H1 (cell line): ENCODE results near the gene LRIG2. TPM values are rescaled to one million over a fixed set of nuclear protein-coding genes. Genes with fewer than 3 reads are reported as not detected.

Experiments
- ATF3 ChIP-seq: IDR thresholded peaks from 2 replicates; pipeline ENCODE4 v1.6.1; 2011; ENCODE audit warnings: low read depth, mild to moderate bottlenecking, low read length; ENCODE audit not compliant: insufficient read depth
- BRCA1 ChIP-seq: IDR thresholded peaks from 2 replicates; pipeline ENCODE4 v1.6.1; 2012; ENCODE audit warnings: low read depth, low read length, improper control_type of control experiment
- CBX5 ChIP-seq: fragments of 300-800, 300-1000 bp; sonication (generic); IDR thresholded peaks from 2 replicates; pipeline ENCODE4 v1.7.1; 2016; ENCODE audit warnings: antibody characterized with exemption, low read length, low read depth
- CEBPB ChIP-seq: IDR thresholded peaks from 2 replicates; pipeline ENCODE4 v1.6.1; 2012; ENCODE audit warnings: low read depth, low read length
- CHD1 ChIP-seq: IDR thresholded peaks from 2 replicates; pipeline ENCODE4 v1.6.1; 2012; ENCODE audit warnings: low read depth, low read length, improper control_type of control experiment
- CTBP2 ChIP-seq: IDR thresholded peaks from 2 replicates; pipeline ENCODE4 v1.7.0; 2011; ENCODE audit warnings: borderline replicate concordance, mild to moderate bottlenecking, moderate library complexity, mixed read lengths, low read length; ENCODE audit not compliant: insufficient read depth, insufficient read length
- FOSL1 ChIP-seq: IDR thresholded peaks from 2 replicates; pipeline ENCODE4 v1.6.1; 2011; ENCODE audit warnings: mild to moderate bottlenecking, low read depth, low read length, moderate library complexity; ENCODE audit not compliant: insufficient read depth
- GABPA ChIP-seq: IDR thresholded peaks from 2 replicates; pipeline ENCODE4 v1.6.1; 2011; ENCODE audit warnings: mild to moderate bottlenecking, low read length, moderate library complexity, borderline replicate concordance; ENCODE audit not compliant: insufficient read depth
- GTF2F1 ChIP-seq: IDR thresholded peaks from 2 replicates; pipeline ENCODE4 v1.6.1; 2012; ENCODE audit warnings: low read depth, low read length, improper control_type of control experiment, borderline replicate concordance
- HDAC2 ChIP-seq, 2 experiments: fragments of 300-600 bp in 1 of 2; sonication (generic) in 1 of 2; IDR thresholded peaks; 2 replicates each; pipeline ENCODE4 v1.6.1; 2011 to 2012; ENCODE audit warnings: low read depth in 2 of 2, low read length in 2 of 2, mild to moderate bottlenecking in 2 of 2, moderate library complexity in 2 of 2, borderline replicate concordance in 1 of 2, inconsistent platforms in 1 of 2
- HDAC6 ChIP-seq: IDR thresholded peaks from one replicate; pipeline ENCODE4 v1.7.1; 2012; ENCODE audit warnings: low read depth, mild to moderate bottlenecking, inconsistent platforms, low read length, moderate library complexity
- NANOG ChIP-seq: IDR thresholded peaks from 2 replicates; pipeline ENCODE4 v1.6.1; 2011; ENCODE audit warnings: low read length, low read depth, mild to moderate bottlenecking, inconsistent platforms; ENCODE audit not compliant: insufficient read depth, poor library complexity, severe bottlenecking
- POU5F1 ChIP-seq: IDR thresholded peaks from 2 replicates; pipeline ENCODE4 v1.6.1; 2011; ENCODE audit warnings: low read depth, mild to moderate bottlenecking, low read length, moderate library complexity
- SIN3A ChIP-seq, 2 experiments: IDR thresholded peaks in 1 of 2; conservative IDR thresholded peaks in 1 of 2; 2 replicates each; pipeline ENCODE4 v1.6.1; 2011 to 2012; ENCODE audit warnings: low read length in 2 of 2, improper control_type of control experiment in 1 of 2, low read depth in 1 of 2, mild to moderate bottlenecking in 1 of 2
- TBP ChIP-seq: IDR thresholded peaks from 2 replicates; pipeline ENCODE4 v1.6.1; 2011; ENCODE audit warnings: low read depth, low read length, improper control_type of control experiment
- polyA plus RNA-seq, 7 experiments: library from polyadenylated mRNA; depleted of rRNA in 3 of 7; stranded (reverse) in 5 of 7; unstranded in 2 of 7; fragments of >200 nt in 5 of 7; fragments of 200-250 nt in 2 of 7; gene quantifications; 1 replicate in 5 of 7; 2 replicates in 1 of 7; 4 replicates in 1 of 7; pipeline versions ENCODE4 v1.2.1 to v1.2.3, GENCODE V29; 2011 to 2013; ENCODE audit warnings: missing spikeins in 2 of 7, mixed read lengths in 2 of 7
- total RNA-seq: library from RNA; stranded (reverse); fragmentation: NEBNext Ultra II Directional; extraction: Animal tissue kit (Norgen Biotek cat#: 25700); gene quantifications from 2 replicates; pipeline ENCODE4 v1.2.1, GENCODE V29; 2021

LRIG2 gene
- total and polyA plus RNA-seq, 2 of the 8 experiments (the other 6 are each of a cell fraction or from before 2014, with no cell fraction given), result 16.2 to 20.9 TPM

DNA sequence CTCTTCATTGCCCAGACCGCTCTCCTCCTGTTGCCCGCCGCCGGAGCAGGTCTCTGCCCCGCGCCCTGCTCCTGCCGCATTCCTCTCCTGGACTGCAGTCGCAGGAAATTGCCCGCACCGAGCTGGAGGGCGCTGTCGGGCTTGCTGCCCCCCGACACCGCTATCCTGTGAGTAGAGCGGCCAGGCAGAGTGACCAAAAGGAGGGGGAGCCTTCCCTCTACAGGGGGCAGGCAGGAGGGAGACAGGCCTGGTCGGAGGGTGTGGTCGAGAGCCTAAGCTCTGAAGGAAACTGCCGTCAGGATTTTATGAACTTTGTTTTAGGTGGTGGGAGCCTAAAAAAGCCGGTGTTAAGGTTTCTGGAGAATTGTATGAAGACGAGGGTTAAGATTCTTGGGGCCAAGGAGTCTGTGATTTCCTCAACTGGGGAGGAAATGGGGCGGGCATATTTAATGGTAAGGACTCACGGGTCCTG, 517 bp downstream of the LRIG2 start (continued):
- TF ChIP-seq NANOG, result no peak
- TF ChIP-seq CTBP2, result no peak
- no peak for TF ChIP-seq HDAC6
- no peak for TF ChIP-seq BRCA1
- TF ChIP-seq ATF3, result no peak
- no peak for TF ChIP-seq POU5F1
- TF ChIP-seq TBP, result no peak
- no peak for TF ChIP-seq GTF2F1
- no peak for TF ChIP-seq HDAC2 (IDR thresholded peaks at IDR 0.05; ENCODE audit: borderline replicate concordance in 1 of 2, low read depth in 2 of 2, low read length in 2 of 2)
- no peak for TF ChIP-seq CEBPB
- TF ChIP-seq FOSL1, result no peak
- TF ChIP-seq CBX5, result no peak
- no peak for TF ChIP-seq CHD1
- peak; percentile 14 to 83; a peak in 1 of 4 replicates for TF ChIP-seq SIN3A (conservative IDR thresholded peaks at IDR 0.05 in 1 of 2, IDR thresholded peaks at IDR 0.05 in 1 of 2; ENCODE audit: low read depth in 1 of 2, low read length in 2 of 2)
- TF ChIP-seq GABPA, result no peak
